ENCODE measurements around the gene CRYGC.
"Not testable (repeated sequence)": the region's sequence is repeated elsewhere in the genome, so short reads cannot be mapped to it uniquely, and the experiment has no call there.

The CRYGC gene

GRCh38 chr2:208136716-208137094 is 7.1 kb upstream of the CRYGC start:
- no peak for DNase-seq (ENCODE audit: low read depth in 2 of 2)

- DNase-seq (ENCODE audit: low read depth in 2 of 2) = no peak
These were observed 6.4 kb upstream of the CRYGC start for GRCh38 chr2:208135794-208136715.

DNA sequence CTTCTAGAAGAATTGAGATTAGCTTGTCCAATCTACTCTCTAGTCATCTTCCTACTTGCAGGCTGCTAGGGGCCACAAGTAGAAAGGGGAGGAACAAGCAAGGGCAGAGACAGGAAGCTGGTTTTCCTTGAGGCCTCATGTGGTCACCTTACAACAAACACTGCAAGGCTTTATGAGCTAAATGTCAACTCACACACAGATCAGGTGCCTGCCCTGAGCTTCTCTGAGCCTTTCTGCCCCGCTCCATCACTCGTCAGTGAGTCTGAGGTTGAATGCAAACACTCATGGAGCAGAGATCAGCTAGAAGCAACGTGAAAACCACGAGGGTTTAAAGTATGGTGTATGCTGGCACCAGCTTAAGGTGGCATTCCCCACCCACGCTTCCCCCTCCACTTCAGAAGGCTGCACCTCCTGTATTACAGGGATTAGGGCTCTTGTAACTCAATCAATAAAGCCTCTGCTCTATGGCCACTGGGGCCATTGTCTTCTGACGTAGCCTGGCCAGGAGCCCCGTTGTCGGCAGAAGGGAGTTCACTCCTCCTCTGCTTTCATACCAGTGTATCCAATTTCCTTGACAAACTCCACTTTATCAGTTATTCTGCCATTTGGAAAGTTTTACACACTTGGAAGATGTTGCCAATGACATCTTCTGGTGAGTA is 5.4 kb upstream of the CRYGC start:
- no peak for DNase-seq (ENCODE audit: low read depth in 2 of 2)

- DNase-seq (ENCODE audit: low read depth in 2 of 2) = no peak
These were observed 1.1 kb upstream of the CRYGC start for GRCh38 chr2:208130712-208131110.

DNA sequence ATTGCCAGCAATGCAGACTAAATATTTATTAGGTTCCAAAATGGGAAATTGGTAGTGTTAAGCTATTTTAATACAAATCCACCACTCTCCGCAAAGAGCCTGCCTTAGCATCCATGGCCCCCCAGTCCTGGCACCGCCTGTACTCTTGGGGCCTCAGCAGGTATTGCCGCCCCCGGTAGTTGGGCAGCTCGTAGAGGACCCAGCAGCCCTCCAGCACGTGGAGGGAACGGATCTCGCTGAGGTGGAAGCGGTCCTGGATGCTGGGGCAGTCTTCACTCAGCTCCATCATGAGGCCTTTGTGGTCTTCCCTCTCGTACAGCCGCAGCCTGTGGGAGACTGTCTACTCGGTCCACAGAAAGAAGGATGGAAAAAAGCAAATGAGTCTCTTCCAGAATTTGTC is 1.5 kb downstream of the CRYGC start:
- no peak for DNase-seq (ENCODE audit: low read depth in 2 of 2)

- DNase-seq (ENCODE audit: low read depth in 2 of 2) = no peak
These were observed 2.5 kb downstream of the CRYGC start for GRCh38 chr2:208127090-208127489.

GRCh38 chr2:208125251-208125650 is 4.4 kb downstream of the CRYGC start:
- no peak for DNase-seq (ENCODE audit: low read depth in 2 of 2)

- not testable (repeated sequence) for DNase-seq (ENCODE audit: low read depth in 2 of 2)
These were observed 5.5 kb downstream of the CRYGC start, which contains the start of gene CRYGD for GRCh38 chr2:208124013-208124715. Gene CRYGD (minus strand): TSS chr2:208124524. CDS start chr2:208124473, 51 bp downstream.

DNA sequence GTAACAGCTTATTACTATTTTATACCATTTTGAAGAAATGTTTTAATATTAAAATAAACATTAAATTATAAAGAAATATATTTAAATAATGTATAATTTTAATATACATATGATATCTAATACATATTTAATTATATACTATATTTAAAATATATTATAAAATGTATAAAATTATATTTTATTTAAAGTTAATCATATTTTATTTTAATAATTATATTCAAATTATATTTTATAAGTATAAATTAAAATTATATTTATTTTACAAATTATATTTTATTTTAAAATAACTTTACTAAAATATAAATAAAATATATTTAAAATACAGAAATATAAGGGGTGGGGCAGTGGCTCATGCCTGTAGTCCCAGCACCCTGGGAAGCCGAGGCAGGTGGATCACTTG is 7.4 kb downstream of the CRYGC start:
- DNase-seq (ENCODE audit: low read depth in 2 of 2) = no peak

GRCh38 chr2:208118918-208119317 is 10.7 kb downstream of the CRYGC start:
- no peak for DNase-seq (ENCODE audit: low read depth in 2 of 2)

GRCh38 chr2:208117390-208117789 is 12.2 kb downstream of the CRYGC start:
- DNase-seq (ENCODE audit: low read depth in 2 of 2) = not testable (repeated sequence)

GRCh38 chr2:208112969-208113368 is 16.7 kb downstream of the CRYGC start:
- no peak for DNase-seq (ENCODE audit: low read depth in 2 of 2)

GRCh38 chr2:208112273-208112745 is 17.3 kb downstream of the CRYGC start:
- not testable (repeated sequence) for DNase-seq (ENCODE audit: low read depth in 2 of 2)

DNA sequence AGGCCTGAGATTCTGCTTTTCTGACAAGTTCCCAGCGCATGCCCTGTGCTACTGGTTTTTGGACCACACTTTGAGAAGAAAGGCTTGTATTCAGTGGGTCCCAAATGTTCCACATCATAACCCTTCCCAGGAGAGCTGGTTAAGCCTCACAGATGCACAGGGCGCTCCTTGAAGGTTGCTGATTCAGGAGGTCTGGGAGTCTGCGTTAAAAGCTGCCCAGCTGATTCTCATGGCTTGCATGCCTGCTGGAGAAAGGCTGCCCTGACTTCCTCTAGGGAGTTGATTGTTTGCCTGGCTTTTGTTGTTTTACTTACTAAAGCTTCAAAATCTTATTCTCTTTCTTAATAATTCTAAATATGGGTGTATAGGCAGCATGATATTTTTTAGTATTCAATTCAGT is 26.0 kb downstream of the CRYGC start:
- DNase-seq (ENCODE audit: low read depth in 2 of 2) = no peak

DNA sequence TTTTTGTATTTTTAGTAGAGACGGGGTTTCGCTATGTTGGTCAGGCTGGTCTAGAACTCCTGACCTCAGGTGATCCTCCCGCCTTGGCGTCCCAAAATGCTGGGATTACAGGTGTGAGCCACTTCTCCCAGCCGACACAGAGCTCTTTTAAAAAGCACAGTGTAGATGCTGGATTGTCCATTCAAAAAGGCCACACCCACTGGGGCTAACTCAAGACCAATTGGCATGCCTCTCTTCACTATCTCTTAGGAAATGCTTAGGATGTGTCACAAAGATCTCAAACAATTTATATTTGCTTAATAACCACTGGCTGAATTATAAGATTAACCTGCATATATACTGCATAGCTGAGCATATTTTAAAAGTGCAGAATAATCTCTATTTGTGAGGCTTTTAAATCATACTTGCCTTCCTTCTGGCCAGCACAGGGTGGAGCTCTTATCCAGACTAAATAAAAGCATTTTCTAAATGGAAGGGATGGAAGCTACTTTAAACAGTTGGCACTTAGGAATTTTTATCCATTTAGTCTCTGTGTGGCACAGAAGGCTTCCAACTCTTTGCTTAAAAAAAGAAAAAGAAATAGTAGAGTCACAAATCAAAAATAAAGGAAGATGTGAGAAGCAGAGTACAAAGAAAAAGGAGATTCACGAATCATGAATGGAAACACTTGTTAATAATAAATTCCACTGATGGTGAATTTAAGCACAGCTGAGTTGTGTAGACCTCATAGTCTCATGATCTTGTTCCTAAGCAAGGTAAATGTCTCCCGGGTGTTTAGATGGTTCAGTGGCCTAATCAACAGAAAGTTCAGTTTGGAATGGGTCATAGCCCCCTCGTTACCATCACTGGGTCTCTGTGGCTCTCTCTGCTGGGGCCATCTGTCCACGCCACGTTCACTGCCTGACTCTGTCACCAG is 27.7 kb downstream of the CRYGC start:
- no peak for DNase-seq (ENCODE audit: low read depth in 2 of 2)

GRCh38 chr2:208099682-208100470 is 29.8 kb downstream of the CRYGC start:
- DNase-seq (ENCODE audit: low read depth in 2 of 2) = no peak

GRCh38 chr2:208098701-208099100 is 30.9 kb downstream of the CRYGC start:
- not testable (repeated sequence) for DNase-seq (ENCODE audit: low read depth in 2 of 2)

DNA sequence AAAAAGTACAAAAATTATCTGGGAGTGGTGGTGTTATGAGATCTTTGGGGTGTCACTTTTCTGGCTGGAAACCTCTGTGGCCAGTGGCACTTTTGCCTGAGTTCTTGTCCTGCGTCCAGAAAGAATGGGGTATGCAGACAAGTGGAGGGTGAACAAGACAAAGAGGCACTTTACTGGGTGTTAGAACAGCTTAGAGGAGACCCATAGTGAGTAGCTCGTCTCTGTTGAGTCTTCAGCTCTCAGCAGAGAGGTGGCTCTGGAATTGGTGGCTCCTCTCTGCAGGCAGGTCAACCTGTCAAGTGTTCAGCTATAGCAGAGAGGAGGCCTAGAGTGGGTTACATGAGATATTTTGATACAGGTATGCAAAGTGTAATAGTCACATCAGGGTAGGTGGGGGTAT is 31.4 kb downstream of the CRYGC start:
- DNase-seq (ENCODE audit: low read depth in 2 of 2) = no peak

DNA sequence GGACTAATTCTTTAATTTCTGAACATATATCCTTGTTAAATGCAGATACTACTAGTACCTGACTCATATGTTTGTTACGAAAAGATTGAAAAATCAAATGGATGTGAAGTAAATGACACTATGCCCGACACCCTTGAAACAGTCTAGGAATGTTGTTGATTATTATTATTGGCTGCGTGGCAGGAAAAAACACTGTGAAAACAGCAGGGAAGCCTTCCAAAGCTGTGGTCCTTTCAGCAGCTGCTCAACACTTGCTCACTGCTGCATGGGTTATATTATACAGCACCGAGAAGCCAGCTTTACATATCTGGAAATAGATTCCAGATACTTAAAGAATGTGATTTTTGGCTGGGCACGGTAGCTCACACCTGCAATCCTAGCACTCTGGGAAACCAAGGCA is 31.8 kb downstream of the CRYGC start:
- DNase-seq (ENCODE audit: low read depth in 2 of 2) = peak in 1 of 2 experiments; percentile 1

DNA sequence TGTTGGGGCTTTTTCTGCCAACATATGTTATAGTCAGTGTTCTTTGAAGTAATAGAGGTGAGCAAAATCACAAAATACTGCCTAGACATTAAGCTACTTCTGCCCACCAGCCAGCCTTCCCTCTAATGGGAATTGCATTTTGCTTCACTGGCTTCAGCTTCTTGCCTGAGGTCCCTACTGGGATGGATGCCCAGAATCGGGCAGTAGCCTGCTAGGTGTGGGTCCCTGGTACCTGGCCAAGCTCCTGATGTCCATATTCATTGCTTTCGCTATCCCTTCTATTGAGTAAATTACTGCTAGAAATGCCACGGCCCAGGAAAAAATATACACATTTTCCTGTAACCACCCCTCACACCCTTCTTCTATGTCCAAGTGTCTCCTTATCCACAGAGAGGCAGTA is 32.3 kb downstream of the CRYGC start:
- no peak for DNase-seq (ENCODE audit: low read depth in 2 of 2)

Measured in fibroblast of skin of left quadriceps (primary cell).